NK-92 treated with Interleukin-12 subunit alpha and Interleukin-12 subunit beta, amount 100 ng/mL, for 24 hours (cell line): ENCODE data around the gene PTH1R.

Experiments
- DNase-seq: peaks from one replicate; lab custom pipeline; 2025; lab: John Stamatoyannopoulos, UW

The PTH1R gene

GRCh38 chr3:46849686-46850467, 27.6 kb upstream of the PTH1R start:
- DNase-seq = no peak

- DNase-seq = no peak
These were observed 27.1 kb upstream of the PTH1R start for GRCh38 chr3:46850468-46850779.

GRCh38 chr3:46851364-46852333, 25.9 kb upstream of the PTH1R start:
- no peak for DNase-seq

DNA sequence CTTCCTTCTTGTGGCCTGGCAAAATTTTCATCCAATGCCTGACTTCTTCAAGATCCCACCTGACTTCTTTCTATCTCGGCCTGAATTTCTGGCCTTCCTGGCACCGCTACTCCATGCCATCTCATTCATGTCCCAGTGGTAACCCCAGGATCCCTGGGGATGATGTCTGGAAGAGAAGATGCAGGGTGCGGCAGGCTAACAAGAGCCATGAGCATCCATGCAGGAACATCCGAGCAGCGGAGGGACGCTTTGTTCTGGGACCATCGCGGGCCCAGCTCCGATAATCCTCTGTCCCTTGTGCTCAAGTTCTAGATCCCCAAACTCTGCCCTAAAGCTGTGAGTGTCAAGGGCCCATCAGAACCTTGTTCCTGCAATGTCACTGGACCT, 25.2 kb upstream of the PTH1R start:
- no peak for DNase-seq

- DNase-seq = no peak
These were observed 24.6 kb upstream of the PTH1R start for GRCh38 chr3:46852839-46853355.

DNA sequence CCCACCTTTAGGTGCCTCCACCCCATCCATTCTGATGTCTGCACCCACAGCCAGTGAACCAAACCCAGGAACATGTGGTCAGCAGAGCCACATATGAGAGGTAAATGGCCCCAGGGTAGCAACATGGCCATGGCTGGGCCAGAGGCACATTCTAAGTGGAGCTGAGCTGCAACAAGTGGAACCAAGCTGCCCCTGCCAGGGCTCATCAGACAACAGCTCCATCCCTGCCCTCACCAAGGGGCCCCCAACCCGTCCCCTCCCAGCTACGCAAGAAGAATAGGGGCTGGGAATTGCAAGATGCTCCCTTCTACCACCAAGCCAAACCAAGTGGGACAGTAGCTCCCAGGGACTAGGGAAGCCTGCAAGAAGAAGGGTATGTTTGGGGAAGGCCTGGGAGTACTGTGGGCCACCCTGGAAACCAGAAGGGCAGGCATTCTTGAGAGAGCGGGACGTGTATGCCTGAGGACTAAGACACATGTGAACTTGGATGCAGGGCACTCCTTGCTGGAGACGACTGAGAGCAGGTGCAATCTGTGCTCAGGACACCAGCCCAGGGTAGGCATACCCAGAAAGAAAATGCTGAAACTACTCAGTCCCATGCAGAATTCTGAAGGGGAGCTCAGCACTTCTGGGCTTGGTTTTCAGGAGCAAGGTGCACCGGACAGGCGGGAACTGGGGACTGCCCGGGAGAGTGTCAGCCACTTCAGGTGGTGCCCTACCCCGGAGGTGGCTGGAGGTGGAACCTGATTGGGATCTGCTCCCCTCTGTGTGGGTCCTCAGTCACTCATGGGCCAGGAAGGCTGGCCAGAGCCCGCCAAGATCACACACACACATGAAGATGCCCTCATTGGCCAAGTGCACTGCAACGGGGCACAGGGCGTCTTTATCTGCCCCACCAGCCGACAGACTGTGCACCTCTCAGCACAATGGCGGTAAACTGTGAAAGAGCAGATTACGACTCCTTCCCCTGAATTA, 23.8 kb upstream of the PTH1R start:
- DNase-seq = no peak

GRCh38 chr3:46854555-46854991, 22.9 kb upstream of the PTH1R start:
- no peak for DNase-seq

GRCh38 chr3:46856576-46857471, 20.7 kb upstream of the PTH1R start:
- DNase-seq = no peak

DNA sequence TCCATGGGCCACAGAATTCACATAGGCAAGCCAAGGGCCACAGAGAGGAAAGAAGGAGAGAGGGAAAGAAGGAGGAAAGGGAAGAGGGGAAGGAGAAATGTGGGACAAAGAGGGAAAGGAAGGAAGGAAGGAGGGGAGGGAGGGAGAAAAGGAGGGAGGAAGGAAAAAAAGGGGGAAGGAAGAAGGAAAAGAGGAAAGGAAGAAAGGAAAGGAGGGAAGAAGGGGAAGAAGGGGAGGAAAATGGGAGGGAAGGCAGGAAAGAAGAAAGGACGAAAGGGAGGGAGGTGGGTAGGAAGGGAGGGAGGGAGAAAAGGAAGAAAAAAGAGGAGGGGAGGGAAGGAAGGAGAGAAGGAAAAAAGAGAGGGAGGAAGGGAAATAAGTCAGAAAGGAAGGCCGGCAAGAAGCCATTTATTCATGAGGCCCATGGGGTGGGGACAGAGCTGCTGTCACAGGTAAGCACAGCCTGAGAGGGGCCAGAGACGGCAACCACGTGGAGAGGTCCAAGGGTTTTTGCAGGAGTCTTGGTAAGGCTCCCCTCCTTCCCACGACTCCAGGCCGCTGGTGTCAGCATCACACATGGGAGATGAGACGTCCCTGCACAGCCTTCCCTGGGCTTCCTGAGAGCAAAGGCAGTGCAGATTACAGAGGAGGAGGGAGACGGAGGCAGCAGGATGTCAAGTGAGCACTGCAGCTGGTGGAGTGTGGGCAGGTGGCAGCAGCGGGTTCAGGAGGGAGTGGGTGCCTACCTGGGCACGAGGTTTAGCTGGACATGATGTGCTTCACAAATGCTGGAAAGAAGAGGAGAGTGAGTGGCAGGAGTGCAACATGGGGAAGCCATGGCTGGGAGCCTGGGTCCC, 19.8 kb upstream of the PTH1R start:
- DNase-seq = no peak

DNA sequence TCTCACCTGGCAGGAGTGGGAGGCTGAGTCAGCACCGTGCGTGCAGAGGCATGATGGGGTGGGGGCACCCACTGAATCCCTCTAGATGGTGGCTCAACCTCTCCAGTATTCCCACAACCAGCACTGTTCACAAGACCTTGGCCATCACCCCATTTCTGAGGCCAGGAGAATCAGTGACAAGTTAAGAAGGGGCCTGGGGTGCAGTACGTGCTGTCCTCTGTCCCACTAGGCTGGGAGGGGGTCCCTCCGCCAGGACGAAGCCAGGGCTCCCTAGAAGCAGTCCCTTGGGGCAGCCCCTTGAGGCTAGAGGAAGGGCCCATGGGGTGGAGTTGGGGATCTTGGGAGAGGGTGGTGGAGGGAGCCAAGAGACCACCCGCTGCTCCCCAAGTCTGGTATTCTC, 19.1 kb upstream of the PTH1R start:
- no peak for DNase-seq

GRCh38 chr3:46859001-46859710, 18.4 kb upstream of the PTH1R start:
- DNase-seq = no peak

GRCh38 chr3:46860017-46860809, 17.3 kb upstream of the PTH1R start:
- DNase-seq = no peak

DNA sequence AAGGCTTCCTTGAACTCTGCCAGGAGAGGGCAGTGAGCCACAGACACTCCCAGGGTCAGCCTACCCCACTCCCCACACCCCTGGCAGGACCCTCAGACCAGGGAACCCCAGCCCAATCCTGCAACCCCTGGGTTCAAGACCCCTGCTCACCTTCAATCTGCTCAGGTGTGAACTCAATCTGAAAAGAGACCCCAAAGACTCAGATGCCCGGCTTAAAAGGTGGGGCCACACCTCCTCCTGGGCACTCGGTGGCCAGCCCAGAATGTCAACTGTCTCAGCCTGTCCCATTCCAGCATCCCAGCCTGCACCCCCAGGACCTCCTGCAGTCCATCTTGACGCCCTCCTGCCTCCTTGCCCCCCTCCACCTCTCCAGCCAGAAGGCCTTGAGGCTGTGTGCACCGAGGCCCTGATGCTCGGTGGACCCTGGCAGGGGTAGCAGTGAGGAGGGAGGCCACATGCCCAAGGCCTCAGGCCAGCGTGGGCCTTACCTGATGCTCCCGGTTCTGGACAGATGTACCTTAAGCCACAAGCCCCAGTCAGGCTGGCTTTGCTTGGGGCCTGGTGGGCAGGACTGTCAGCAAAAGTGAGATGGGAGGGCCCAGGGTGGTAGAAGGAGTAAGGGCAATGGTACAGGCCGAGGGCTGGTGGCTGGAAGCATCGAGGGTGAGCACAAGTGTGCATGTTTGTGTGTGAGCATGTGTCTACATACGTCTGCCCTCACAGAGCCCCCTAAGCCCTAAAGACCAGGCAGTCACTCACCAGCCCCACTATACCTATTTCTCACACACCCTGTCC, 16.5 kb upstream of the PTH1R start:
- DNase-seq = no peak

- DNase-seq = no peak
These were observed 15.7 kb upstream of the PTH1R start for GRCh38 chr3:46861605-46862368.

GRCh38 chr3:46862369-46863025, 15.0 kb upstream of the PTH1R start:
- no peak for DNase-seq

GRCh38 chr3:46863261-46863782, 14.2 kb upstream of the PTH1R start, which contains the start of gene MYL3:
Gene MYL3 (minus strand): TSS chr3:46863444. CDS start chr3:46863390, 54 bp downstream.
- DNase-seq = no peak
